H1 (cell line): ENCODE measurements around the gene MAOB. TPM values are rescaled to one million over a fixed set of nuclear protein-coding genes. Genes with fewer than 3 reads are reported as not detected.

ENCODE experiments used
- CHD7 ChIP-seq: fragments of 300-600 bp; sonication (generic); IDR thresholded peaks from 2 replicates; pipeline ENCODE4 v1.7.1; 2012; ENCODE audit warnings: low read length, moderate library complexity, mild to moderate bottlenecking, inconsistent platforms; ENCODE audit not compliant: insufficient replicate concordance
- SIRT6 ChIP-seq: IDR thresholded peaks from one replicate; pipeline ENCODE4 v1.7.1; 2012; ENCODE audit warnings: low read length, inconsistent platforms
- SP1 ChIP-seq: IDR thresholded peaks from 2 replicates; pipeline ENCODE4 v1.6.1; 2011; ENCODE audit warnings: low read depth, low read length
- SP2 ChIP-seq: IDR thresholded peaks from 2 replicates; pipeline ENCODE4 v1.6.1; 2012; ENCODE audit warnings: mild to moderate bottlenecking, low read length, inconsistent platforms
- polyA plus RNA-seq, 7 experiments: library from polyadenylated mRNA; depleted of rRNA in 3 of 7; stranded (reverse) in 5 of 7; unstranded in 2 of 7; fragments of >200 nt in 5 of 7; fragments of 200-250 nt in 2 of 7; gene quantifications; 1 replicate in 5 of 7; 2 replicates in 1 of 7; 4 replicates in 1 of 7; pipeline versions ENCODE4 v1.2.1 to v1.2.3, GENCODE V29; 2011 to 2013; ENCODE audit warnings: missing spikeins in 2 of 7, mixed read lengths in 2 of 7
- total RNA-seq: library from RNA; stranded (reverse); fragmentation: NEBNext Ultra II Directional; extraction: Animal tissue kit (Norgen Biotek cat#: 25700); gene quantifications from 2 replicates; pipeline ENCODE4 v1.2.1, GENCODE V29; 2021

Gene MAOB
- total and polyA plus RNA-seq, 2 of the 8 experiments (the other 6 are each of a cell fraction or from before 2014, with no cell fraction given) = 0.73 to 1.1 TPM

- TF ChIP-seq CHD7 (no peak), SP1 (no peak), SIRT6 (no peak), SP2 (no peak)
Observed at GRCh38 chrX:43862434-43862833, 19.8 kb downstream of the MAOB start (continued).
